Sigmoid colon (tissue), 7 donors: ENCODE results near the gene CCDC177. TPM values are rescaled to one million over a fixed set of nuclear protein-coding genes. Genes with fewer than 3 reads are reported as not detected.

Experiments
- DNase-seq: peaks from one replicate; pipeline ENCODE4 v3.0.0-alpha.2; 2019
- H3K27ac ChIP-seq, 4 donors: fragments of 200-600 bp; sonication (generic); one replicate each; pipeline ENCODE4 v1.5.1; 2016 to 2019; ENCODE audit warnings: mild to moderate bottlenecking in 1 of 4
- H3K27me3 ChIP-seq, 3 donors: fragments of 200-600 bp; sonication (generic); one replicate each; pipeline ENCODE4 v1.5.1; 2019; ENCODE audit warnings: mild to moderate bottlenecking in 1 of 3
- H3K36me3 ChIP-seq, 4 donors: fragments of 200-600 bp; sonication (generic); one replicate each; pipeline ENCODE4 v1.5.1; 2016 to 2019
- H3K4me1 ChIP-seq, 4 donors: fragments of 200-600 bp; sonication (generic); one replicate each; pipeline ENCODE4 v1.5.1; 2017 to 2019
- H3K4me3 ChIP-seq, 4 donors: fragments of 200-600 bp; sonication (generic); one replicate each; pipeline ENCODE4 v1.5.1; 2017 to 2019; ENCODE audit warnings: mild to moderate bottlenecking in 2 of 4, moderate library complexity in 1 of 4
- H3K9me3 ChIP-seq, 4 donors: fragments of 200-600 bp in 3 of 4; sonication (generic) in 3 of 4; one replicate each; pipeline versions ENCODE4 v1.5.1 to v1.6.1; 2013 to 2019
- EP300 ChIP-seq, 4 donors: sonication (generic); formaldehyde crosslinking; IDR thresholded peaks; one replicate each; pipeline ENCODE4 v1.6.1; 2017; ENCODE audit warnings: antibody characterized with exemption in 4 of 4
- POLR2A ChIP-seq, 2 donors: fragments of 450-650 bp; IDR thresholded peaks; one replicate each; pipeline ENCODE4 v1.6.1; 2016; ENCODE audit warnings: antibody characterized with exemption in 2 of 2, mild to moderate bottlenecking in 2 of 2, moderate library complexity in 2 of 2
- POLR2AphosphoS5 ChIP-seq, 4 donors: sonication (generic); formaldehyde crosslinking; IDR thresholded peaks; one replicate each; pipeline ENCODE4 v1.6.1; 2017; ENCODE audit warnings: antibody characterized with exemption in 4 of 4
- WGBS, 2 donors: extraction: QIAGEN DNeasy Blood & Tissue Kit; methylation state at CpG; one replicate each; pipeline ENCODE4 v1.1.7; 2013; 5-methylcytosine and 5-hydroxymethylcytosine counted together
- intact Hi-C: fragments of 100-400 bp; cut with DNase I; formaldehyde crosslinking; loops from one replicate; pipeline ENCODE4 v1.15.1; 2023
- polyA plus RNA-seq, 3 donors: library from polyadenylated mRNA; stranded (reverse); fragments of 200-250 nt; gene quantifications; one replicate each; pipeline ENCODE4 v1.2.3, GENCODE V29; 2013
- total RNA-seq, 4 donors: library from RNA; depleted of rRNA; stranded (reverse); fragments of >200 nt; gene quantifications; one replicate each; pipeline ENCODE4 v1.1.0, GENCODE V29; 2016
- TF ChIP-seq, protein P1 (sequence below), 4 experiments: fragments of 450-650 bp in 3 of 4; fragments of 200-600 bp in 1 of 4; IDR thresholded peaks; one replicate each; pipeline ENCODE4 v1.5.1; 2016 to 2019; ENCODE audit warnings: antibody characterized with exemption in 4 of 4, mild to moderate bottlenecking in 3 of 4, moderate library complexity in 2 of 4
- donor health status: healthy with polysubstance abuse.
- donor health status: Bipolar disorder and iron deficiency.
- donor health status: healthy.

The CCDC177 gene
- not detected for total RNA-seq
- polyA plus RNA-seq: not detected

DNA sequence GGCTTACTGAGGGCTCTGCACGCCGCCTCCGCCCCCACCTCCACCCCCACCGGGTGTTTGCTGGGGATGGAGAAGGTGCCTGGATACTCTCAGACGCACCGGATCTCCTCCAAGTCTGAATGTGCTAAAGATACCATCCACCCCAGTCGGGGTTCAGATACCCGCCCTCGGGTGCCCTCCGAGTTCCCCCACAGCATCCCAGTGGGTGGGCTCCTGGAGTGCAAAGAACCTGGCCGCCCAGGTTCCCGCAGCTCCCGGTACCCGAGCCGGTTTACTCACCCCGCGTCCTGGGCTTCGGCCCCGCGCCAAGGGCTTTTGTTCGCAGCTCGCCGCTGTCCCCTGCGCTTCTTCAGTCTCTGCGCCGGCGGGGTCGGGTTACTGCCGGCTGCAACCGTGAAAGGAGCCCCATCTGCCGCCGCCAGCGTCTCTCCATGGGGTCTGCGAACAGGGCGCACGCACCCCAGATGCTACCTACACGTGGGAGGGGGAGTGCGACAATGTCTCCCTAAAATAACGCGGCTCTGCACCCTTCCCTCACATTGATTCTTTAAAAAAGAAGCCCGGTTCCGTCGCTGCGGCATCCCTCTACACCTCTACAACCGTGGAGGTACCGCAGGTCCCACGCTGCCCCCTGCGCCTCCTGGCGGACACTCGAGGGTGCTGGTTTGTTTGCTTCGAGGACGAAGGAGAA is at the start of gene CCDC177:
Gene CCDC177, minus strand, starts transcription at position 609 of the 691 bp plus-strand sequence. CDS start 1,249 bp downstream, outside the sequence.
- intact Hi-C loops: loop anchor here (5.0 kb wide), 1 partner anchor 332 kb away; no protein-coding TSS in a partner anchor
- Histone ChIP-seq H3K4me1 (peaks cover 0 to 38% (median 36%) of the 10 kb centered on the region in 4 donors), H3K4me3 (peak within 1 kb of the TSS in 3 of 4 donors; percentile 4 to 46 (median 30)), H3K36me3 (no peaks in the 10 kb centered on the region), H3K9me3 (no peaks in the 10 kb centered on the region), H3K27ac (no peak within 1 kb of the TSS), H3K27me3 (peaks cover 37 to 81% (median 62%) of the 10 kb centered on the region in 3 donors)
- DNase-seq: no peak
- 2 to 4% methylated on average over 52 of the region's 52 CpGs for WGBS, 2 donors
- TF ChIP-seq, protein P1, sequence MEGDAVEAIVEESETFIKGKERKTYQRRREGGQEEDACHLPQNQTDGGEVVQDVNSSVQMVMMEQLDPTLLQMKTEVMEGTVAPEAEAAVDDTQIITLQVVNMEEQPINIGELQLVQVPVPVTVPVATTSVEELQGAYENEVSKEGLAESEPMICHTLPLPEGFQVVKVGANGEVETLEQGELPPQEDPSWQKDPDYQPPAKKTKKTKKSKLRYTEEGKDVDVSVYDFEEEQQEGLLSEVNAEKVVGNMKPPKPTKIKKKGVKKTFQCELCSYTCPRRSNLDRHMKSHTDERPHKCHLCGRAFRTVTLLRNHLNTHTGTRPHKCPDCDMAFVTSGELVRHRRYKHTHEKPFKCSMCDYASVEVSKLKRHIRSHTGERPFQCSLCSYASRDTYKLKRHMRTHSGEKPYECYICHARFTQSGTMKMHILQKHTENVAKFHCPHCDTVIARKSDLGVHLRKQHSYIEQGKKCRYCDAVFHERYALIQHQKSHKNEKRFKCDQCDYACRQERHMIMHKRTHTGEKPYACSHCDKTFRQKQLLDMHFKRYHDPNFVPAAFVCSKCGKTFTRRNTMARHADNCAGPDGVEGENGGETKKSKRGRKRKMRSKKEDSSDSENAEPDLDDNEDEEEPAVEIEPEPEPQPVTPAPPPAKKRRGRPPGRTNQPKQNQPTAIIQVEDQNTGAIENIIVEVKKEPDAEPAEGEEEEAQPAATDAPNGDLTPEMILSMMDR (IDR thresholded peaks at IDR 0.05): peak in 3 of 4 experiments; percentile 54 to 74 (median 61)
- no peak for TF ChIP-seq EP300 (IDR thresholded peaks at IDR 0.05)

DNA sequence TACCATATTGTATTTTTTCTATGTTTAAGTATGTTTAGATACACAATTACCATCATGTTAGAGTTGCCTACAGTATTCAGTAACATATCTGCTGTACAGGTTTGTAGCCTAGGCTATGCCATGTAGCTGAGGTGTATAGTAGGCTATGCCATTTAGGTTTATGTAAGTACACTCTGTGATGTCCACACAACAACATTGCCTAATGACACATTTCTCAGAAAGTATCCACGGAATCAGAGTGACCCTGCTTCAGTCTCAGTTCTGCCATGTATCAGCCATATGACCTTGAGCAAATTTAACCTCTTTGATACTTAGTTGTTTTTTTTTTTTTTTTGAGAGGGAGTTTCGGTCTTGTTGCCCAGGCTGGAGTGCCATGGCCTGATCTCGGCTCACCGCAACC is 49.5 kb upstream of the CCDC177 start:
- H3K4me3 ChIP-seq: no peak overlapping the region
- H3K9me3 ChIP-seq: no peaks in the 10 kb centered on the region
- DNase-seq: no peak
- H3K27ac ChIP-seq: no peak overlapping the region
- H3K4me1 ChIP-seq: peaks cover 0 to 90% (median 46%) of the 10 kb centered on the region in 4 donors
- 94 to 97% methylated on average over 4 of the region's 4 CpGs for WGBS, 2 donors
- intact Hi-C loops: no loop called here
- no peaks in the 10 kb centered on the region for H3K36me3 ChIP-seq
- TF ChIP-seq POLR2A (IDR thresholded peaks at IDR 0.05) (no peak), POLR2AphosphoS5 (IDR thresholded peaks at IDR 0.05) (no peak), EP300 (IDR thresholded peaks at IDR 0.05) (no peak)
- TF ChIP-seq, protein P1 (IDR thresholded peaks at IDR 0.05): no peak
- H3K27me3 ChIP-seq: no peaks in the 10 kb centered on the region

DNA sequence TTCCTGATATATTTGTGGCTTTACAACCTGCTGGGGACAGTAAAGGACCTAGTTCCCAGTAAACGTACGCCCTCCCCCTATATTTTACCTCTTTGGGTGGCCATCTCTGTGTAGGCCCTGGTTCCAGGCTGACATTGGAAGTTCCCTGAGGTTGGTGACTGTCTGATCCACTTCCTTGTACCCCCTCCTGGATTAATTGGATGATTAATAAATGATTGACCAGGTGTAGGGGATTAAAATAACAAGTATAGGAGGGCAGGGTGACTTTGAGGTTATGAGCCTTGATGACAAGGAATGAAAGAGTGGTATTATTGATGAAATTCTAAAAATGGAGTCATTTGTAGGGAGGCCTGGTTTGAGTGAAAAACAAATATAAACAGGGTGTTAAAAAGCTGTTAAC is 46.3 kb upstream of the CCDC177 start:
- peaks cover 0 to 93% (median 67%) of the 10 kb centered on the region in 4 donors for H3K4me1 ChIP-seq
- 89 to 91% methylated on average over 2 of the region's 2 CpGs for WGBS, 2 donors
- TF ChIP-seq POLR2A (IDR thresholded peaks at IDR 0.05): no peak
- TF ChIP-seq EP300 (IDR thresholded peaks at IDR 0.05): no peak
- TF ChIP-seq, protein P1 (IDR thresholded peaks at IDR 0.05): no peak
- TF ChIP-seq POLR2AphosphoS5 (IDR thresholded peaks at IDR 0.05): no peak
- H3K4me3 ChIP-seq: no peak overlapping the region
- no peak for DNase-seq
- H3K9me3 ChIP-seq: no peaks in the 10 kb centered on the region
- no peaks in the 10 kb centered on the region for H3K27me3 ChIP-seq
- intact Hi-C loops: no loop called here
- peak overlapping the region in 2 of 4 donors; percentile 13 to 21 for H3K27ac ChIP-seq
- H3K36me3 ChIP-seq: no peaks in the 10 kb centered on the region

DNA sequence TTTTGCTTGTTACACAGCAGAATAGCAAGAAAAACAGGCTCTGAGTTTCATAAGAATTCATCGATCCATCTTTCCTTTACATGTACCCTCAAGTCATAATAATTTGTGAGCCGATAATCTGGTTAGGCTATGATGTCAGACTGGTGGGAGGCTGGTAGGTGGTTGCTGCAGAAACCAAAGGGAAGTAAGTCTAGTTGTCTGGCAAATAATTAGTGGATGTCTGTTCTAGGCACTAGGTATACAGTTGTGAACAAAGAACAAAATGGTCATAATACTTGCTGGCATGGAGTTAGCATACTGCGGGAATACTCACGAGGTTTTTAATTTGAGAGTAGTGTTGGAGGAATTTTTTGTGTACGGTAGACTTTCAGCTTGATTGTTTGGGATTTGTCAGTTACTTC is 45.5 kb upstream of the CCDC177 start:
- TF ChIP-seq POLR2A (IDR thresholded peaks at IDR 0.05): no peak
- TF ChIP-seq, protein P1 (IDR thresholded peaks at IDR 0.05): no peak
- TF ChIP-seq EP300 (IDR thresholded peaks at IDR 0.05): no peak
- no peak for TF ChIP-seq POLR2AphosphoS5 (IDR thresholded peaks at IDR 0.05)
- intact Hi-C loops: no loop called here
- Histone ChIP-seq H3K27me3 (no peaks in the 10 kb centered on the region), H3K27ac (peak overlapping the region in 3 of 4 donors; percentile 13 to 99 (median 21)), H3K9me3 (no peaks in the 10 kb centered on the region), H3K4me3 (no peak overlapping the region), H3K4me1 (peaks cover 0 to 93% (median 66%) of the 10 kb centered on the region in 4 donors), H3K36me3 (no peaks in the 10 kb centered on the region)
- WGBS, 2 donors: 71 to 84% methylated on average over 5 of the region's 5 CpGs
- DNase-seq: no peak
